ENCODE measurements around the gene RBPJ. TPM values are rescaled to one million over a fixed set of nuclear protein-coding genes. Genes with fewer than 3 reads are reported as not detected.

Gene RBPJ
- polyA plus RNA-seq, 1 of the 3 experiments (the other 2 are of a cell fraction), result 13.8 TPM

GRCh38 chr4:26337612-26338011 is 16.8 kb downstream of the RBPJ start:
- H3K27ac ChIP-seq (ENCODE audit: low read depth in 2 of 2, low read length in 1 of 2), result no peak overlapping the region
- peaks cover 10% of the 10 kb centered on the region for H3F3A ChIP-seq (replicated peaks; ENCODE audit: insufficient read depth)
- no peak for DNase-seq
- no peak overlapping the region for H3K4me3 ChIP-seq (ENCODE audit: low read depth in 2 of 2, low read length in 1 of 2)
- TF ChIP-seq USF2 (IDR thresholded peaks at IDR 0.05; ENCODE audit: borderline replicate concordance, low read depth, low read length) (no peak), CTCF (IDR thresholded peaks at IDR 0.05) (no peak), PBX3 (IDR thresholded peaks at IDR 0.05) (no peak), TCF12 (IDR thresholded peaks at IDR 0.05) (no peak), SMC3 (IDR thresholded peaks at IDR 0.05; ENCODE audit: low read depth, low read length) (no peak), ELF1 (IDR thresholded peaks at IDR 0.05) (no peak)
- H3K9me2 ChIP-seq, result no peaks in the 10 kb centered on the region
- H4K20me1 ChIP-seq (ENCODE audit: insufficient read depth), result peaks cover 48% of the 10 kb centered on the region
- no peak overlapping the region for H3K4me2 ChIP-seq
- ChIA-PET POLR2A (no interaction called here), CTCF (interaction anchor here (3.2 kb wide), 1 partner anchor 73 kb away, joined by 13 read pairs; no protein-coding TSS in a partner anchor)
- no peaks in the 10 kb centered on the region for H3K36me3 ChIP-seq (replicated peaks in 1 of 2; ENCODE audit: control insufficient read depth in 1 of 2, insufficient read depth in 2 of 2, low read length in 1 of 2)
- WGBS (ENCODE audit: low lambda C conversion rate), result 92% methylated on average over 2 of the region's 2 CpGs
- no peaks in the 10 kb centered on the region for H3K27me3 ChIP-seq (ENCODE audit: insufficient read depth)
- H3K79me2 ChIP-seq (ENCODE audit: insufficient read depth), result peaks cover 84% of the 10 kb centered on the region
- peaks cover 0 to 7% of the 10 kb centered on the region in 2 experiments; a peak in 2 of 4 replicates for H3K4me1 ChIP-seq (ENCODE audit: control insufficient read depth in 1 of 2, insufficient read depth in 2 of 2, low read depth in 1 of 2, low read length in 1 of 2)
- no peak overlapping the region for H2AFZ ChIP-seq (ENCODE audit: low read depth)
- no peak overlapping the region for H3K9ac ChIP-seq
- H3K9me3 ChIP-seq, result no peaks in the 10 kb centered on the region

GRCh38 chr4:26342328-26343037 is 21.7 kb downstream of the RBPJ start:
- POLR2A ChIA-PET, result no interaction called here
- CTCF ChIA-PET, result interaction anchor here (0.6 to 9.1 kb wide), 4 partner anchors 10 to 74 kb away, joined by 3 to 65 read pairs (median 4); no protein-coding TSS in a partner anchor
- Histone ChIP-seq H4K20me1 (ENCODE audit: insufficient read depth) (peaks cover 44% of the 10 kb centered on the region), H3K27me3 (ENCODE audit: insufficient read depth) (no peaks in the 10 kb centered on the region), H3K27ac (ENCODE audit: low read depth in 2 of 2, low read length in 1 of 2) (peak overlapping the region in 1 of 2 experiments; percentile 66; a peak in 2 of 4 replicates), H3K4me2 (peak overlapping the region; percentile 18), H3F3A (replicated peaks; ENCODE audit: insufficient read depth) (peaks cover 19% of the 10 kb centered on the region), H2AFZ (ENCODE audit: low read depth) (no peak overlapping the region), H3K9me2 (no peaks in the 10 kb centered on the region), H3K36me3 (replicated peaks in 1 of 2; ENCODE audit: control insufficient read depth in 1 of 2, insufficient read depth in 2 of 2, low read length in 1 of 2) (no peaks in the 10 kb centered on the region), H3K79me2 (ENCODE audit: insufficient read depth) (peaks cover 80% of the 10 kb centered on the region), H3K9ac (no peak overlapping the region), H3K9me3 (no peaks in the 10 kb centered on the region), H3K4me1 (ENCODE audit: control insufficient read depth in 1 of 2, insufficient read depth in 2 of 2, low read depth in 1 of 2, low read length in 1 of 2) (peaks cover 0 to 23% of the 10 kb centered on the region in 2 experiments; a peak in 3 of 4 replicates), H3K4me3 (ENCODE audit: low read depth in 2 of 2, low read length in 1 of 2) (no peak overlapping the region; a peak in 1 of 4 replicates)
- 14% methylated on average over 3 of the region's 3 CpGs for WGBS (ENCODE audit: low lambda C conversion rate)
- DNase-seq, result no peak
- TF ChIP-seq FOXJ3 (CRISPR knock-in tag; IDR thresholded peaks at IDR 0.05) (no peak), CHD2 (IDR thresholded peaks at IDR 0.05; ENCODE audit: low read length, partially characterized antibody) (no peak), YY1 (IDR thresholded peaks at IDR 0.05; ENCODE audit: low read depth) (no peak), GATA2 (CRISPR knock-in tag; IDR thresholded peaks at IDR 0.05) (no peak), REST (IDR thresholded peaks at IDR 0.05; ENCODE audit: low read depth, low read length) (no peak), SIN3A (IDR thresholded peaks at IDR 0.05; ENCODE audit: borderline replicate concordance, low read depth, low read length) (0 out of 2 replicates have a peak, but pooled peaks have one; percentile 56), NRF1 (IDR thresholded peaks at IDR 0.05; ENCODE audit: low read depth, low read length) (no peak), SMC3 (IDR thresholded peaks at IDR 0.05; ENCODE audit: low read depth, low read length) (no peak), FOSL2 (IDR thresholded peaks at IDR 0.05; ENCODE audit: borderline replicate concordance, low read depth) (peak; percentile 85; the same call in 1 of the 2 replicates), ZBTB33 (IDR thresholded peaks at IDR 0.05; ENCODE audit: borderline replicate concordance, low read depth) (no peak), MAX (IDR thresholded peaks at IDR 0.05; ENCODE audit: low read depth) (peak; percentile 62; the same call in 1 of the 2 replicates)
